GM18526 (cell line): Measurements from ENCODE around the gene IFI44L.

ENCODE experiments used
- POLR2A ChIP-seq: IDR thresholded peaks from 3 replicates; pipeline ENCODE4 v1.6.1; 2011; ENCODE audit not compliant: insufficient read length; ENCODE audit errors: extremely low read depth

The IFI44L gene

GRCh38 chr1:78620666-78621065 lies 418 bp downstream of the IFI44L start:
- TF ChIP-seq POLR2A = no peak

GRCh38 chr1:78622548-78622947 lies 2.3 kb downstream of the IFI44L start:
- TF ChIP-seq POLR2A = no peak

GRCh38 chr1:78624035-78624434 lies 3.8 kb downstream of the IFI44L start:
- TF ChIP-seq POLR2A = no peak

GRCh38 chr1:78627321-78627720 lies 7.1 kb downstream of the IFI44L start:
- TF ChIP-seq POLR2A = no peak

- no peak for TF ChIP-seq POLR2A
Observed at GRCh38 chr1:78630600-78630999, 10.4 kb downstream of the IFI44L start.

GRCh38 chr1:78633209-78633608 lies 13.0 kb downstream of the IFI44L start:
- TF ChIP-seq POLR2A = peak; percentile 55

- no peak for TF ChIP-seq POLR2A
Observed at GRCh38 chr1:78640462-78640861, 20.2 kb downstream of the IFI44L start.

- TF ChIP-seq POLR2A = no peak
Observed at GRCh38 chr1:78641558-78641957, 21.3 kb downstream of the IFI44L start.

- TF ChIP-seq POLR2A = no peak
Observed at GRCh38 chr1:78645723-78646122, 25.5 kb downstream of the IFI44L start.

GRCh38 chr1:78647238-78647637 lies 27.0 kb downstream of the IFI44L start:
- no peak for TF ChIP-seq POLR2A

GRCh38 chr1:78649628-78650027 lies 29.4 kb downstream of the IFI44L start, which contains the start of gene IFI44:
TSS of gene IFI44 (plus strand) at chr1:78649831. CDS start at chr1:78650196, 365 bp downstream.
- TF ChIP-seq POLR2A = peak; percentile 80

- no peak for TF ChIP-seq POLR2A
Observed at GRCh38 chr1:78650114-78650660, 29.9 kb downstream of the IFI44L start.

GRCh38 chr1:78651241-78651640 lies 31.0 kb downstream of the IFI44L start:
- TF ChIP-seq POLR2A = no peak

GRCh38 chr1:78652019-78652560 lies 31.8 kb downstream of the IFI44L start:
- TF ChIP-seq POLR2A = no peak

- TF ChIP-seq POLR2A = no peak
Observed at GRCh38 chr1:78658901-78659300, 38.7 kb downstream of the IFI44L start.

- TF ChIP-seq POLR2A = no peak
Observed at GRCh38 chr1:78663923-78664322, 43.7 kb downstream of the IFI44L start.

- no peak for TF ChIP-seq POLR2A
Observed at GRCh38 chr1:78664763-78665162, 44.5 kb downstream of the IFI44L start.
